NOMO-1 treated with dmso at 0.1 percent for 144 hours (cell line): ENCODE measurements around the gene GZMM.
A peak's percentile ranks its signal among the peaks of the same experiment; 100 is the strongest.
"Not testable (repeated sequence)": the region's sequence is repeated elsewhere in the genome, so short reads cannot be mapped to it uniquely, and the experiment has no call there.

Experiments used
- DNase-seq: peaks from one replicate; lab custom pipeline; 2025; ENCODE audit not compliant: unreplicated experiment; lab: John Stamatoyannopoulos, UW

The GZMM gene

DNA sequence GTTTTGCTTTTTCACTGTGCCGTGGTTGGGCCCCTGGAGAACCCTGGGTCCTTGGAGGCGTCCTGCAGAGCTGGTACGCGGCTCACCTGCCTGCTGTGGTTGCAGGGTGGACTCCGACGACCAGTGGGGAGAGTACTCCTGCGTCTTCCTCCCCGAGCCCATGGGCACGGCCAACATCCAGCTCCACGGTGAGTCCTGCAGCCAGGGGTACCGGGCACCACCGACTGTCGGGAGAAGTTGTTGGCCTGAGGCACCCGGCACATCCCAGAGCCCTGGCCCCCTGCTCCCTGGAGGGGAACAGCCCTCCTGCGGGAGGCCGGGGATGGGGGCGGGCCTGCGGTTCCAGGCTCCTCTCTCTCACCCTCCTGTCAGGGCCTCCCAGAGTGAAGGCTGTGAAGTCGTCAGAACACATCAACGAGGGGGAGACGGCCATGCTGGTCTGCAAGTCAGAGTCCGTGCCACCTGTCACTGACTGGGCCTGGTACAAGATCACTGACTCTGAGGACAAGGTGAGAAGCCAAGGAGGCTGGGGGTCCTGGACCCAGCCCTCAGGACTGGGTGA, 36.5 kb downstream of the GZMM start:
- no peak for DNase-seq

DNA sequence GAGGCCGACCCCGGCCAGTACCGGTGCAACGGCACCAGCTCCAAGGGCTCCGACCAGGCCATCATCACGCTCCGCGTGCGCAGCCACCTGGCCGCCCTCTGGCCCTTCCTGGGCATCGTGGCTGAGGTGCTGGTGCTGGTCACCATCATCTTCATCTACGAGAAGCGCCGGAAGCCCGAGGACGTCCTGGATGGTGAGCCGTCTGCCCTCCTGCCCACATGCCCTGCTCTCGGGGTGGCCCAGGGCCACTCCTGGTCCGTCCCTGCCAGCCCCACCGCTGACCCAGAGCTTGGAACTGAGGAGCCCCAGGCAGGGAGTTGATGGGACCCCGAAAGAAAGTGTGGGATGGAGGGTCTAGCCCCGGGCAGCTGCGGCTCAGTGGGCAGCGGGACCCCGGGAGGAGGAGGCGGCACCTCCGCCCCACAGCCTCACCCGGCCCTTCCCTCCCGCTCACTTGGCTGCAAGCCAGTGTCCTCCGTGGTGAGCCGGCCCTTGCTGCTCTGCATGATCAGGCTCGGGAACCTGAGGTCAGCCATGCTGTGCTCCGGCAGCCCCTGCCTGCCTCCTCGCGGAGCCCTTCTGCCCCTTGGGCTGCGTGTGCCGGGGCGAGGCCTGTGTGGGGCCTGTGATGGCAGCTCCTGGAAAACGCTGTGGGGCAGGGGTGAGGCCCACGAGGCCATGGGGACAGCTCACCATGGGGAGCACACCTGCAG, 37.7 kb downstream of the GZMM start:
- no peak for DNase-seq

DNA sequence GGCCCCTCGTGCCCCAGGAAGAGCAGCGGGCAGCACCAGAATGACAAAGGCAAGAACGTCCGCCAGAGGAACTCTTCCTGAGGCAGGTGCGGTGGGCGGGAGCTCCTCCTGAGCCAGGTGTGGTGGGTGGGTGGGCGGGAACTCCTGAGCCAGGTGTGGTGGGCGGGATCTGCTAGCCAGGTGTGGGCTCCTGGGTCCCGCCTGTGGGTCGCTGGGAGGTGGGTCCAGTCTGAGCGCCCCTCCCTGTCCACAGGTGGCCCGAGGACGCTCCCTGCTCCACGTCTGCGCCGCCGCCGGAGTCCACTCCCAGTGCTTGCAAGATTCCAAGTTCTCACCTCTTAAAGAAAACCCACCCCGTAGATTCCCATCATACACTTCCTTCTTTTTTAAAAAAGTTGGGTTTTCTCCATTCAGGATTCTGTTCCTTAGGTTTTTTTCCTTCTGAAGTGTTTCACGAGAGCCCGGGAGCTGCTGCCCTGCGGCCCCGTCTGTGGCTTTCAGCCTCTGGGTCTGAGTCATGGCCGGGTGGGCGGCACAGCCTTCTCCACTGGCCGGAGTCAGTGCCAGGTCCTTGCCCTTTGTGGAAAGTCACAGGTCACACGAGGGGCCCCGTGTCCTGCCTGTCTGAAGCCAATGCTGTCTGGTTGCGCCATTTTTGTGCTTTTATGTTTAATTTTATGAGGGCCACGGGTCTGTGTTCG, 38.8 kb downstream of the GZMM start:
- no peak for DNase-seq

DNA sequence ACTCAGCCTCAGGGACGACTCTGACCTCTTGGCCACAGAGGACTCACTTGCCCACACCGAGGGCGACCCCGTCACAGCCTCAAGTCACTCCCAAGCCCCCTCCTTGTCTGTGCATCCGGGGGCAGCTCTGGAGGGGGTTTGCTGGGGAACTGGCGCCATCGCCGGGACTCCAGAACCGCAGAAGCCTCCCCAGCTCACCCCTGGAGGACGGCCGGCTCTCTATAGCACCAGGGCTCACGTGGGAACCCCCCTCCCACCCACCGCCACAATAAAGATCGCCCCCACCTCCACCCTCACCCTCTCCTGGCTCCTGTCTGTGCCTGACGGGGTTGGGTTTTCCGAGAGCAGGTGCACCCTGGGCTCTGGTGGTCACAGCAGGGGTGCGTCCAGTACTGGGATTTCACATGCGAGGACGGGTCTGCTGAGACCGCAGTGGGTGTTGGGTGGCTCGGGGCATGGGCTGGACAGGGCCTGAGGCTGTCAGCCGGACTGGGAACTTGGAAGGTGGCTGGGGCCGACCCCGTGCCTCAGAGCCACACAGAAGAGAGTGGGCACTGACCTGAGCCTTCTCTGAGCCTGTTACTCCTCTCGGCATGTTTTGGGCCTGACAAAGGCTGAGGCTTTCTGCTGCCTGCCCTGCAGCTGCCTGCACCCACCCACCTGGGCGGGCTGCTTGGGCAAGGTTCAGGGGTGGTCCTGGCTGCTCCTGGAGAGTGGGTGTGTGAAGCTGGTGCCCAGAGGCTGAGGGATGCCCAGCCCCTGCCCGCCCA, 39.5 kb downstream of the GZMM start:
- no peak for DNase-seq

DNA sequence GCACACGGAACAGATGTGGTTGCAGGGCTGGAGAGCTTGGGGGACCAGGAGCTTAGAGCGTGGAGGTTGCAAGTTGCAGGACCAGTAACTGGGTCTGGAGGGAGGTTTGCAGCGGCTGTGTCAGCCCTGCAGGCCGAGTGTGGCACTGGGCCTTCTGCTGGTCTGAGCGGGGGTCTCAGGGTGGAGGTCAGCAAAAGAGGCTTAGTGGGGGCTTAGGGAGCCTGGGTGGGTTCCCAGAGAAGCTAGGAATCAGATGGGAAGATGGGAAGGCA, 40.1 kb downstream of the GZMM start:
- DNase-seq, result no peak

DNA sequence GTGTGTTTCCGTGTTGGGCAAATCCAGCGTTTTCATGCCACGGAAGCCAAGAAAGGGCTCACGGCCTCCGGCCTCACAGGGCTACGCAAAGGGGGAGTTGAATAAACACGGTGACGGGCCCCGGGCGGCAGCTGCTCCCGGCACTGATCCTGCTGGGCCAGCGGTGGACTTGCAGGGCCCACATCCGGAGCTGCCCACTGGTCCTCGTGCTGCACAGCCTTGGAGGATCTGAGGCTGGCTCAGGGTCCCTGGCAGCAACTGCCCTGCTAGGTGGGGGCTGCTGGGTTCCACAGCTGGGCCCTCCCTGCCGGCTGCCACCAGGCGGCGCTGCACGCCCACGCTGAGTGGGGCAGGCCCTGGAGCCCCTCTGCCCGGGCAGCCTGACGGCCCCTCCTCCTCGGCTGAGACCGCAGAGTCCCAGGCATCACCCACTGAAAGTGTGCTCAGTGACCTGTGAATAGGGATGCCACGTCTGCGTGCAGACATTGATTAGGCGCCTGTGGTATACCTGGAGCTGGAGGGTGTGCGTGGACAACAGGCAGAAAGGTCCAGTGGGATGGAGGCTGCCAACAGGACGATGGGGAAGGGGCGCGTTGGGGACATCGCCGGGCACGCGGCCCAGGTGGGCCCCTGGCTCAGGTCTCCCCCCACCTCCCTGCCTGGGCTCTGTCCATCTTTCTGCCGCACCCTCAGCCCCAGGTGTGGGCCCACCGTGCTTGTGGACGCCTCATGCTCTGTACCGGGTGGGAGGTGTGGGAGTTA, 40.6 kb downstream of the GZMM start:
- DNase-seq, result peak; percentile 34

DNA sequence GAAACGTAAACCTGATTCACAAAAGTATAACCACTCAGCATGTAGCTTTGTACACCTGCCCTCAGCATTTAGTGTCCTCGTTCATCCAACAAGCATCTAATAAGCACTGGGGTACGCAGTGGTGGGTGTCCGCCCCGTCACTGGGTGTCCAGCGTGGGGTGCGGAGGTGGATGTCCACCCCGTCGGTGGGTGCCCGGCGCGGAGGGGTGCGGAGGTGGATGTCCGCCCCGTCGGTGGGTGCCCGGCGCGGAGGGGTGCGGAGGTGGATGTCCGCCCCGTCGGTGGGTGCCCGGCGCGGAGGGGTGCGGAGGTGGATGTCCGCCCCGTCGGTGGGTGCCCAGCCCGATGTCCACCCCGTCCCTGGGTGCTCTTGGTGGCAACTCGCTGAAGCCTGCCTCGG, 41.3 kb downstream of the GZMM start:
- not testable (repeated sequence) for DNase-seq

DNA sequence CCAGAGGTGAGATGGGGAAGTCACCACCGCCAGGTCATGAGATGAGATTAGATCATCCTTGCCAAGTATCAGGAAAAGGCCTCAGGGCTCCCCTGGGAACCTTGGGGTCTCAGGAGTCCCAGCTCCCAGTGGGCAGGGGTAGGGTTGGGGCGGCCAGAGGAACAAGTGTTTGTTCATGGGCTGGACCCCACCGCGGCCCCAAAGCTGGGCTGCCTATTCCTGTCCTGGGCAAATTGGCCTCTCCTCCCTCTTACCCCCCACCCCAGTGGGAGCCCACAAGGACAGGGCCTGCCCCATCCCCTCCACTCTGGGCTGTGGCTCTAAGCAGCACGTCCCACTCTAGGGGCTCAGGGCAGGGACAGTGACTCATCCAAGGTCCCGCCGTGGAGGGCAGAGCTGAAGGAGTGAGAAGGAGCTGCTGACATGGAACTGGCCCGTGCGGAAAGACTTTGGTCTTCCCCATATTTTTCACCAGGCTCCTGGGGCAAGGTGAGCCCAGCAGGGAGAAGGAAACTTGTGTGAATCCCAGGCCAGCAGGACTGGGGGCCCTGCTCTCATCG, 41.8 kb downstream of the GZMM start:
- DNase-seq, result no peak

DNA sequence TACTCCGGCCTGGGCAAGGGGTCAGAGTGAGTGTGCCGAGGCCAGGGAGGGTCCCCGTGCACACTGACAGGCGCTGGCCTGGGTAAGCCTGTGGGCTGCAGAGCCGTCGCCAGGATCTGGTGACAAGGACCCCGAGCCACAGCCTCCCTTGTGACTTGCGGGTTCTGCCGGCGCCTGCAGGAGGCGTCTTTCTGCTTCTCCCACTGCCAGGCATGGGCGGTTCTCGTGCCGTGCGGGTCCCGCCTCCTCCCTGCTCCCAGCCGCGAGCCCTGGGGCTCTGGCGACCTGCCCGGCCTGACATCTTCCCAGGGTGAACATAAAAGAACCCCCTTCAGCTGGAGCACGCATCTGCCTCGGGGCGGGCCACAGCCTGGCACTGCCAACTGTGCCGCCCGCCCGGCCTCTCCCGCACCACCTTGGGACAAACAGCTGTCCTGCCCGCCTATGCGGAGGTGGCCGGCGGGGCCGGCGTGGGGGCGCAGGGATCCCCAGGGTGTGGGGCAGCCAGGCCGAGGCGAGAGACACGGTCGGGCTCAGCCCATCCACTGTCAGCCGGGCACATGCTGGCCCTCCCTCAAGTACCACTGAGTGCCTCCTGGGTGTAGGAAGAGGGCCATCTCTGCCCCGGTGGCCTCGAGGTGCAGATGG, 44.4 kb downstream of the GZMM start:
- peak; percentile 58 for DNase-seq

DNA sequence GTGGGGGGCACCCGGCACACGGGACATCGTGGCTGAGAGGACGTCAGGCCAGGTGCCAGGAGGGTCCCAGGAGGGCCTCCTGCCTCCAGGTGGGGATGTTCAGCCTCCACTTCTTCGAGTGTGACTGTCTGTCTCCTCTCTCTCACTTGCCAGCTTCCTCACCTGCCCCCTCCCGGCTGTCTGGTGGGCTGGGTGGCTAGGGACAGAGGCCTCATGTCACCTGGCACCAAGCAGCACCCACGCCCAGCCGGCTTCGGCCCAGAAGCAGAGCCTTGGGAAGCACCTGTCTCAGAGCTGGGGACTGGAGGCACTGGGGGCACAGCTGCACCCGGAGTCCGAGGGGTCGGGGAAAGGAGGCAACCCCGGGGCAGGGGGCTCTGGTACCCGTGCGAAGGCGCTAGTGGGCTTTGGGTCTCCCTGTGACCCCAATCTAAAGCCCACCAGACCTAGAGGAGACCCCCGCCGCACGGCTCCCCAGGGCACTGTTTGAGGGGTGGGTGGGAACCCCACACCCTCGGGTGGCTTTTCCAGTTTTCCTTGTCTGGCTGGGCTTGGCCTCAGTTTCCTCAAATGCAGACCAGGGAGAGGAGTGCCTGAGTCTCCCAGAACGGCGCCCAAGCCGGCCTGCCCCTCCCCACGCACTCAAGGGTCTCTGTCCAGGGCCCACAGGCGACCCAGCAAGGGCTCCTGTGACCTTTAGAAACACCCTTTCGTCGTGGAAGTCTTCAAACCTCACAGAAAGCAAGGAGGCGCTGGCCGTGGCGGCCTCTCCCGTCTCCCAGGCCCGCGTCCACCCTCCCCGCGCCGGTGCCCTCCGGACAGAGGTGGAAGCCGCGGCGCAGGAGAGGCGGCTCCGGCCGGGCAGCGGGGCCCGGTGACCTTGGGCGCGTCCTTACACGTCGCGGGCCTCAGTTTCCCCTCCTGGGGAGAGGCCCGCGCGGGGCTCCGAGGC, 45.2 kb downstream of the GZMM start:
- no peak for DNase-seq

DNA sequence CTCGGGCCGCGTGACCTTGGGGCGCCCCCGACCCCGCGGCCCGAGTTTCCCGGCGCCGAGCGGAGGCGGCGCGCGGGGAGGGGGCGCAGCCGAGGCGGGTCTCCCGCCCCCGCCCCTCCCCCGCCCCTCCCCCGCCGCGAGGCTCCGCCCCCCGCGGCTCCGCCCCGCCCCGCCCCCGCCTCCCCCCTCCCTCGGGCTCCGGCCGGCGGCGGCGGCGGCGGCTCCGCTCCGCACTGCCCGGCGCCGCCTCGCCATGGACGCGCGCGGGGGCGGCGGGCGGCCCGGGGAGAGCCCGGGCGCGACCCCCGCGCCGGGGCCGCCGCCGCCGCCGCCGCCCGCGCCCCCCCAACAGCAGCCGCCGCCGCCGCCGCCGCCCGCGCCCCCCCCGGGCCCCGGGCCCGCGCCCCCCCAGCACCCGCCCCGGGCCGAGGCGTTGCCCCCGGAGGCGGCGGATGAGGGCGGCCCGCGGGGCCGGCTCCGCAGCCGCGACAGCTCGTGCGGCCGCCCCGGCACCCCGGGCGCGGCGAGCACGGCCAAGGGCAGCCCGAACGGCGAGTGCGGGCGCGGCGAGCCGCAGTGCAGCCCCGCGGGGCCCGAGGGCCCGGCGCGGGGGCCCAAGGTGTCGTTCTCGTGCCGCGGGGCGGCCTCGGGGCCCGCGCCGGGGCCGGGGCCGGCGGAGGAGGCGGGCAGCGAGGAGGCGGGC, 46.0 kb downstream of the GZMM start, which contains the start of gene HCN2:
TSS of gene HCN2 (plus strand) at position 189 of the 703 bp plus-strand sequence. CDS start at position 254, 65 bp downstream.
- DNase-seq, result no peak

DNA sequence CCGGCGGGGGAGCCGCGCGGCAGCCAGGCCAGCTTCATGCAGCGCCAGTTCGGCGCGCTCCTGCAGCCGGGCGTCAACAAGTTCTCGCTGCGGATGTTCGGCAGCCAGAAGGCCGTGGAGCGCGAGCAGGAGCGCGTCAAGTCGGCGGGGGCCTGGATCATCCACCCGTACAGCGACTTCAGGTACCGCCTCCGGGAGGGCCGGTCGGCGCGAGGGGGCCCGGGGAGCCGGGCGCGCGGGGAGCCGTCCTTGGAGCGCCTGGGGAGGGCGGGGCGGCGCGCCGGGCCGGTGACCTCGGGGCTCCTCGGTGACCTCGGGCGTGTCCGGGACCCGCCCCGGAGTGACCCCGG, 46.5 kb downstream of the GZMM start:
- no peak for DNase-seq

DNA sequence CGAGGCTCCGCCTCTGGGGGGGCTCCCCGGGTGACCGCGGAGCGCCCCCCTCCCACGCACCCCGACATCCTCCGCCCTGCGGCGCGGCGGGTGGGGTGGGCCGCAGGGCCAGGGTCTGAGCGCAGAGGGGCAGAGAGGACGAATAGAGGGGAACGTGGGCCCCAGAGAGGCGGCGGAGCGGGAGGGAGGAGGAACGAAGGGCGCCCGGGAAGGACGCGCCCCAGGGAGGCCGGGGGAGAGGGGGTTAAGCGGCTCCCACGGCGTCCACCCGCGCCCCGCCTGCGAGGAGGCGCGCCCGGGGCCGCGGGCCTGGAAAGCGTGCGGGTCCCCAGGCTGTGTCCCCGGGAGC, 46.9 kb downstream of the GZMM start:
- DNase-seq, result no peak

DNA sequence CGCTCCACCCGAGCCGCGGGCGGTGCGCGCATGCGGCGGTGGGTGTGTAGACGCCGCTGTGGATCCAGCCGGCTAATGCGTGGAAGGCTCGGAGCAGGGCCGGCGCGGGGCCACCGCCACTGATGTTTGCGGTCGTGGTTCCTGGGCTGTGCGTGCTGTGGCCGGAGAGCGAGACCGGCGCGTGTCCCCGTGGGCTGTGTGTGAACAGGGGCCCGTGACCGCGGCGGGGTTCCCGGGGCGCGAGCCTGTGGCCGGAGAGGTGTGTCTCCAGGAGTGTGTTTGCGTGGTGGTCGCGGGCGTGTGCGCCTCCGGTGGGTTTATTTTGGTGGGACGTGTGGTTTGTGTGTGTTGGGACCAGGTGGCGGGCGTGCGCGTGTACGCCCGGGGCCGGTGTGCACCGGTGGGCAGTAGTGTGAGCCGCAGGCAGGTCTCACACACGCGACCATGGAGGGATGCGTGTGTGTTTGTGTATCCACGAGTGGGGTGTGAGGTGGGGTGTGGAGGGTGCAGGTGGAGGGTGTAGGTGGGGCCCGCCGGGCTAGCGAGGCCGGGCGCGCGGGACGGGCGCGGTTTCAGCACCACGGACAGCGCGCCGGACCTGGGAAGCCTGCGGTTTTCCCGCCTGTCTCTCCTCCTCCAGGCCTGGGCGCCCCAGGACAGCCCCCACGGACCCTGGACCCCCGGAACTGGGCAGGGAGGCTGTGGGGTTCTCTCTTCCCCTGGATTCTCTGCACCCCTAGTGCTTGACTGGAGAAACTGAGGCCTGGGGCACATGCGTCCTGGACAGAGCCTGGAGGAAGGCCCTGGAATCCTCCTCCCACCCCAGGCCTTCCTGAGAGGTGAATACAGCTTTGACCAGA, 47.5 kb downstream of the GZMM start:
- no peak for DNase-seq

DNA sequence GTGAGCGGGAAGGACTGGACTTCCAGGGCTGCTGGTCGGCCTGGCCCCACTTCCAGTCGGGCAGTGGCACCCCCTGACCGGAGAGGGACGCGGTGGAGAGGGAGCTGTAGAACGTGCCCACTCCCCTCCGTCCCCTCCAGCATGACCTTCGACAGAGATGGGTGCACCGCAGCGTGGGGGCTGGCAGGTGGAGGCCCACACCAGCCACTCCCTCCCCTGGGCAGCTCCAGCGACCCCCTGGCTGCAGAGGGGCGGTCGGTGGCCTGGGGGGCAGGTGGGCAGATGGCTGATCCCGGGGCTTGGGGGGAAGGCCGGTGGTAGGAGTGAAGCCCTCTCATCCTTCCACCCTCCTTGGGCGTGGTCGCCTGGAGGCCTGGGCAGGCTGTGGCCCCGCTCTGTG, 48.2 kb downstream of the GZMM start:
- no peak for DNase-seq

DNA sequence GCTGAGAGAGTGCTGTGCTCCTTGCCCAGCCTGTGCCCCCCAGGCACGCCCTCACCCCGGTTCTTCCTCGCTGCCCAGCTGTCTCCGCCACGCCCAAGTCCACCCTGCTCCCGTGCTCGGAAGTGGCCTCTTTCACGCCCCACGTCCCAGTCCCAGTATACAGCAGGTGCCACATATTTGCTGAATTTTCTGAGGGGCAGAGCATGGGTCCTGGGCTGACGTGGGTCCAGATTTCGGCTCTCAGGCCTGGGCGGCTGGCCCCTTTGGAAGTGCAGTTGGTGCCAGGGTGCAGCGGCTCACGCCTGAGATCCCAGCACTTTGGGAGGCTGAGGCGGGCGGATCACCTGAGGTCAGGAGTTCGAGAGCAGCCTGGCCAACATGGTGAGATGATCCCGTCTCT, 49.2 kb downstream of the GZMM start:
- DNase-seq, result no peak

DNA sequence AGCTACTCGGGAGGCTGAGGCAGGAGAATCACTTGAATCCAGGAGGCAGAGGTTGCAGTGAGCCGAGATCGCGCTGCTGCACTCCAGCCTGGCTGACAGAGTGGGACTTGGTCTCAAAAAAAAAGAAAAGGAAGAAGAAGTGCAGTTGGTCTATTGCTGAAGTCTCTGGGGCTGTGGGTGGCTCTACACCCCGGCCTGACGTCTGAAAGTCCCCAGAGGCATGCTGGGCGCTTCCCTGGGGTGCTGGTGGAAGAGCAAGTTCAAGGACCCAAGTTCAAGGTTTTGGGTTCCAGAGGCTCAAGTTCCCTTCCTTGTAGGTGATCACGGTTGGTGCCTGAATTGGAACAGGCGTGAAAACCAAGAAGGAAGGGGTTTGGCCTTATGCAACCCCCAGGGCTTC, 49.7 kb downstream of the GZMM start:
- no peak for DNase-seq
